GM03348 (cell line): ENCODE results near the gene PKIB.
"Not testable (repeated sequence)": the region's sequence is repeated elsewhere in the genome, so short reads cannot be mapped to it uniquely, and the experiment has no call there.

Experiments
- DNase-seq: peaks from one replicate; pipeline ENCODE4 v3.0.0; 2012; ENCODE audit warnings: low spot score

Gene PKIB, protein sequence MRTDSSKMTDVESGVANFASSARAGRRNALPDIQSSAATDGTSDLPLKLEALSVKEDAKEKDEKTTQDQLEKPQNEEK

DNA sequence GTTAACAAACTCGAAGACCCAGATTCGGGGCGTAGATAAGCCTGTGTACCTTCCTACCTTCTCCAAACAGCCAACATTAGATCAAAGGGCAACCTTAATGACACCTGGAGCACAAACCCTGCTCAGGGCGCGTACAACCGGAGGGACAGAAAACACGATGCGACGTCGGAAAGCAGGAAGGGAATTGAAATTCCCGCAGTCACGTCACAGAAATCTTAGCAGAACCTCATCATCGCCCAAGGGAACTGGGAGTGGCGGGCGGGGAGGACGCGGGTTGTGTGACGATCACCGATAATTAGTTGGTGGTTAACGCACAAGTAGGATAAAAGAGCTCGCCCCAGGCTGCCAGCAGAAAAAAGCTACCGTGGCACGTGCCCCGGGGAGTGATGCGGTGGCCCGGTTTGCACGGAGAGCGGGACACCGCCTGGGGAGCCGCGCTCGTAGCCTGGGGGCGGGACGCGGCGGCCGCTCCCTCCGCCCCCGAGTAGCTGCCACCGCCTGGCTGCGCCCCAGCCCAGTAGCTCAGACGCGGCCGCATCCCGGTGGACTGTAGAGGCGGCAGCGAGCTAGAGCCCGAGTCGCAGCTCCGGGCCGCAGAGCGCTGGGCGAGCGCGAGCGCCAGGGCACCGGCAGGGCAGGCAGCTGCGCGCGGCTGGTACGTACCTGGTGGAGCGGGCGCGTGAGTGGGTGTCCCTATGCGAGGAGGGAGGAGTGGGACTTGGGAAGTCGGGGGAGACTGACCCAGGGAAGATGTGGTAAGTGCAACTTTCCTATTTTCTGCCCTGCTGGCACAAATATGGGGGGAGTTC lies at the start of gene PKIB:
Gene PKIB (plus strand): TSS at position 525 of the 809 bp plus-strand sequence. CDS start 107,390 bp downstream, outside the sequence.
- DNase-seq: peak; percentile 87

DNA sequence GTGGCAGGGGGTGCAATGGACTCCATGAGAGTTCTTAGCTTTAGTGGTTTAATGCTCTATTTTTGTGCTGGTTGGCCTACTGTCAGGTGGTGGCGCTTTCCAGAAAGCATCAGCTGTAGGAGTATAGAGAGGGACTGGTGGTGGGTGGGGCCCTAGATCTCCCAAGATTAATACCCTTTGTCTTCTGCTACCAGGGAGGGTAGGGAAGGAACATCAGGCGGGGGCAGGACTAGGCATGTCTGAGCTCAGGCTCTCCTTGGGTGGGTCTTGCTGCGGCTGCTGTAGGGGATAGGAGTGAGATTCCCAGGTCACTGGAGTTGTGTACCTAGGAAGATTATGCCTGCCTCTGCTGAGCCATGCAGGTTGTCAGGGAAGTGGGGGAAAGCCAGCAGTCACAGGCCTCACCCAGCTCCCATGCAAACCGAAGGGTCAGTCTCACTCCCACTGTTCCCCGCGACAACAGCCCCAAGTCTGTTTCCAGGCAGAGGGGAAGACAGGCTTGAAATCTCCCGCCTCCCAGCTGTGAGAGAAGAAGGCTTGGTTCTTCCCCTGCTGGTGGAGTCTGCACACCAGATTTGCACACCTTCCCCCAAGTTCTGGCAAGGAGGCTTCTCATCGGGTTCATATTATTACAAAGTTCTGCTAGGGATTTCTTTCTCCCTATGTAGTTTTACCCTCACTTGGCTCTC lies 46.7 kb upstream of the PKIB start:
- DNase-seq: no peak

DNA sequence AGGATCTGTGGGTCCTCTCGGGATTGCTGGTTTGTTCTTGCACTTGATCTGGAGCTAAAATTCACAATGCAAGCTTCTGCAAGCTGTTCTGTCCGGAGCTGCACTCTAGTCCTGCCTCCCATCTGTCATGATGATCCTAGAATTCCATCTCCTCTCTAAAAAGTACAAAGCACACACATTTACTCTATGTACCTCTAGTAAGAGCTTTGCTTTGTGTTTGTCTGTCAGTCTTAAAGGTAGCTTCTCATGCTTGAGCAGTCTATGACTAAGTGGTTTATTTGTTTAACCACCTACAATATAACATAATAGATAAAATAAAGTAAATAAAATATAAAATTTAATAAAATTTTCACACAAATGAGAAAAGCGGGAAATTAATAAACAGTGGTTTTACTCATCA lies 46.0 kb upstream of the PKIB start:
- no peak for DNase-seq

DNA sequence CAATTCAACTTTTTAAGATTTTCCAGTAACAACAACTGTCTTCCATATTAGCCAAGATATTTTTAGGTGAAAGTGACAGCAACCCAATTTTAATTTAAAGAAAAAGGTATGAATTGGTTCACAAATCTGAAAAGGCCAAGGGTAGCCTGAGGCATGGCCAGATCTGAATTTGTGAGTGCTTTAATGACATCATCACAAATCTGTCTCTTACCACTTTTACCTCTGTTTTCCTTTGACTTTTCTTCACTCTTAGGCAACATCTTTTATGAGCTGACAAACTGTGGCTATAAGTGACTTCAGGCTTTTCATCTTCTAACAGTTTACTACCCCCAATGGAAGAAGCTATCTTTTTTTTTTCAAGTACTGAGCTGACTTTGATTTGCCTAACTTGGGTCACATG lies 44.5 kb upstream of the PKIB start:
- no peak for DNase-seq

DNA sequence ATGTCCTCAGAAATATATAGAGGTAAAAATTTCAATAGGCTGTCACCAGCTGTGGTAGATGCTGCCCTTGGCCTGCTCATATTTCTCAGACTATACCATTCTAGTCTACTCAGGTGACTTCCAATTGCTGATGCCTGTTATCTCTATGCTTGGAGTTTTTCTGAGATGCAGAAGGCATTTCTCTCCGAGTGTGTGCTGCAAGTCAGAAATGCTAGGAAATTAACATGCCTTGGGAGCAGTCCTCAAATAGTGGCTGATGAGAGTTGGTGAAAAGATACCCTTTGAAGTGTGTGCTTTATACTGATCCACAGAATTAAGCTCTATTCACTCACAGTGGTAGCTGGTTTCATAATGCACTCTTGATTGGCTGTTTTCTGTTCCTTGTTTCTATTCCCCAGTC lies 43.2 kb upstream of the PKIB start:
- DNase-seq: no peak

DNA sequence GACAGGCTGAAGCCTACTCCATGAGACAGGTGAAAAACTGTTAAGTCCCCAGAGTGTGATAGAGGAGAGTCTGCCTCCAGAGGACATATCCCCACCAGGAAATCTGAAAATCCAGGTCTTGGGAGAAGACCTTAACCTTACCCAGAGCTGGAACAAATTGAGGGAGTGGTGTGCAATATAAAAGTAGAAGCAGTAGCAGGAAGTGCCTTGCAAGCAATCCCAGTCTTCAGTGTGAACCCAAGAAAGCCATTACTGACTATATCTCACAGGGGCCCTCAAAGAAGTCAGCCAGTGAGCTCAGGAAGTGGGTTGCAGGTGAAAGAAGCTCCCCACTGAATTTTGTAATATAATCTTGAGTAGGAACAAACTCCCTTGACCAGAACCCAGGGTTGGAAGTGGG lies 41.9 kb upstream of the PKIB start:
- no peak for DNase-seq

DNA sequence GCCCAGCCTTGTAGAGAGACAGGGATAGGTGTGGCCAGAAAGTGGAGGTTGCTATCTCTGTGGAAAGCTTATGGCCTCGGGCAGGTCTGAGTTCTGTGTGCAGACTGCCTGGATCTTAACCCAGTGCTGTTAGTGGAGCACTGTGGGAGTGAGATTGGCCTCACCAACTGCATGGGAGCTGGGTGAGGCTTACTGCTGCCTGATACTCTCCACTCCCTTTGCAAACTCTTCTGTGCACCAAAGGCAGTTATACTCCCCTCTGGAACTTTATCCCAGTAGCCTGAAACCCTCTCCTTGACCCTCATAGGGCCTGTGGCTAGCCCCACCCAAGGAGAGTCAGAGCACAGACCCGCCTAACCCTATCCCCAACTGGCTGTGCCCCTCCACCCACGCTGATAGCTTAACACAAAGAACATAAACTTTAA lies 41.4 kb upstream of the PKIB start:
- DNase-seq: no peak

DNA sequence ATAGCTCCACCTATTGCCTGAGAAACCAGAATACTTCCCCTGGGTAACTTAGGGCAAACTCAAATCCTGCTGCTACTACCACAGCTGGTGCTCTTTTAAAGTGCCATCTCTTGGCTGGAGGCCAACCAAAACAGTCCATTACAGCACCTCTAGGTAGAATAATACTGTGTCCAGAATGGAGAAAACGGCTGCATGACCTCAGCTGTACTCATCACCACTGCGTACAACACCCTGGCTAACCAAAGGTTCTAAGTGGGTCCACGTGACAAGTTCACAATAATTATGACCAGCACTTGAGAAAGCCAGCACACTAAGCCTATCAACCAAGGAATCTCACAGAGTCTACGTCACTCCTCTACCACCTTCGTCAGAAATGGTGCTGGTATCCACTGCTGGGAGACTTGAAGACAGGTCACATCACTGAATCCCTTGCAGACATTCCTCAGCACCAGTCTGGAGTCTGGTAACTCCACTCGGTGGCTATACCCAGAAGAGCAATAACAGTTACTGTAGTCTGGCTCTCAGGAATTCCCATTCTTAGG lies 40.9 kb upstream of the PKIB start:
- DNase-seq: no peak

DNA sequence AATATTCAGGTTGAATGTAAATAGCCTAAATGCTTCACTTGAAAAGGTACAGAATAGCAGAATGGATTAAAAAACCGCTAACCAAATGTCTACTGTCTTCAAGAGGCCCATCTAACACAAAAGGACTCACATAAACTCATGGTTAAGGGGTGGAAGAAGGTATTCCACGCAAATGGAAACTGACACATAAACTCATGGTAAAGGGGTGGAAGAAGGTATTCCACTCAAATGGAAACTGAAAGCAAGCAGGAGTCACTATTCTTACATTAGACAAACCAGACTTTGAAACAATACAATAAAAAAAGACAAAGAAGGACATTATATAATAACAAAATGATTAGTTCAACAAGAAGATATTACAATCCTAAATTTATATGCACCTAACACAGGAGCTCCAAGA lies 38.3 kb upstream of the PKIB start:
- no peak for DNase-seq

DNA sequence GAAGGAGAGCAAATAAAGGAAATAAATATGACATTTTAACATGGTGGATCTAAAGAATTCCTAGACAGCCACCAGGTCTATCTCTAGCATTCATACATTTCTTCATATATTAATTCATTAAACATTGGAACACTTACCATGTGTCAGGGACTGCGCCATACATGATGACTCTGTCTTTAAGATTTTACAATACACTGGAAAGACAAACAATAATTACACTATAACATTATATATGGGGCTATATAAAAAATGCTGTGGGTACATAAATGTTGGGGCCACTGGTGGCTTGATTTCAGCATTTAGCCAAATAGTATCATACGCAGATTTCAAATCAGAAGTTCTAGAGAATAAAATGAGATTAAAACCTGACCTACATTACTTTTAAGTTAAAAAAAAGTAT lies 33.3 kb upstream of the PKIB start:
- DNase-seq: no peak

DNA sequence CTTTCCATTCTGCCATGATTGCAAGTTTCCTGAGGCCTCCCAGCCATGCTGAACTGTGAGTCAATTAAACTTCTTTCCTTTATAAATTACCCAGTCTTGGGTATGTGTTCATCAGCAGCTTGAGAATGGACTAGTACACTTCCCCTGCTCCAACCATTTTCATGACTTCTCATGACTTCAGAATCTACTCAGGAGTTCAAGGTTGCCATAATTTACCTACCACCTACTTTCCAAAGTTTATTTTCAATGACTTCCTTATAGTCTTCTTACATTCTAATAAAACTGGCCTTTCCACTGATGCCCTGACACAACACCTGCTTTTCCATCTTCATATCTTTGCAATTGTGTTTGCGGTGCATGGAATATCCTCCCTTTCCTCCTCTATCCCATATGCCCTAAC lies 31.2 kb upstream of the PKIB start:
- no peak for DNase-seq

DNA sequence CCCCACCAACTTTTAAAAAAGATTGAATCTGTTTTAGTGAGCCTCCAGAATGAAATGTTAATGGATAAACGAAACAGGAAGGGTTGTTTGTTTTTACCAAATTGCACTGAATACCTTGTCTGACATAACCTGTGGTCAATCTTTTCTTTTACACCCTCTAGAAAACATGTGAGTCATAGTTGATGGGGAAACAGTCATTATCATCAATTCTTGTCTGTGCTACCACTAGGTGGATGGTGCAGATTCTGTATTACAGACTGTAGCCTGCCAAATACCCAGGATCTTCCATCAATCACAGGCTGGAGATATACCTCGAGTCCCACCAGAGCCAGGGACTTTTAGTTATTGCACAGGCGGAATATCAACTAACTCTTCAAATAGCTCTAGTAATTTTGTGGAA lies 29.5 kb upstream of the PKIB start:
- DNase-seq: no peak

DNA sequence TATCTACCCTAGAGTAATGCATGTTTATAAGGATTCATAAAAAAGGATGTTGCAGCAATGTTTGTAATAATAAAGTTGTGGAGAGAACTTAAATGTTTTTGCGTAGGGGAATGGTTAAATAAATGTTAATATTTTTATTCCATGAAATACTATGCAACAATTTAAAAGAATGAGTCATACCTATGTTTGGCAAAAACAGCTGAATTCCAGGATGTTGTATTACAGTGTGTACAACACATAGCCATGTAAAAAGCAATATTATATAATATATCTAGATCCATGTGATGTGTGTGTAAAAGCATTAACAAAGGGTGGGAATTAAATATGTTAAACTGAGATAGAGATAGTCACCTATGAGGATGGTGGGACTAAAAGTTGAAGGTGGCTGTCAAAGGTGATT lies 21.1 kb upstream of the PKIB start:
- no peak for DNase-seq

DNA sequence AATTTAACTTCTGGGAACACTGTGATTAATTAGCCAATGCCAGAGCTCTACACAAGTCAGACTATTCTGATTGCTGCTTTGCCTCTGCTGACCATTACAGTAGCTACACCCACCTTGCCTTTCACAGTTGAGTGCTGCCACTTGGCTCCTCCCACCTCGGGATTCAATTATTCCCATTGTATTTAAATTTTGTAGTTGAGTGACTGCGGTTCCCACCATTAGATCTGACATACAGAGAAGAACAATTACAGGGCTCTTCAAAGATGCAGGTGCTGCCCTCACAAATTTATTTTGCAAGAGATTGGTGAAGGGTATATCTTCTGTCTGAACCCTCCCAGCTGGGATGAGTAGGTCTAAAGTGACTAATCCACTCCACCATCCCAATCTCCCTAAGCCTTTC lies 11.9 kb upstream of the PKIB start:
- not testable (repeated sequence) for DNase-seq

DNA sequence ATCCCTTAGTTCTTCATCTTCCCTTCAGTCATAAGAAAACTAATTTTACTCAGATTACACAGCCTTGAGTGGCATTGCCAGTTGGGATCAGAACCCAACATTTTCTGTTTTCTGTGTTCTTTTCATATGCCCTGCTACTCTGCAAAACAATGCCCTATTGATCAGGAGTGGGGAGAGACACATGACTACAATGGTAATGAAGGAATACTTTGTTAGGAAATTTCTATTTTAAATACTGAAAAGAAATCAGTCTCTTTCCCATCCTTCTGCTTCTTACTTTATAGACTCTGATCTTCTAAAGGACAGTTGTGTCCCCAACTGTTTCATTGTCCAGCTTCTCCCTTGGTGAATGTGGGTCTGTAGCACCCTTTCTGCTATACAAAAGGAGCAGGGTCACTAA lies 5.5 kb upstream of the PKIB start:
- DNase-seq: no peak

DNA sequence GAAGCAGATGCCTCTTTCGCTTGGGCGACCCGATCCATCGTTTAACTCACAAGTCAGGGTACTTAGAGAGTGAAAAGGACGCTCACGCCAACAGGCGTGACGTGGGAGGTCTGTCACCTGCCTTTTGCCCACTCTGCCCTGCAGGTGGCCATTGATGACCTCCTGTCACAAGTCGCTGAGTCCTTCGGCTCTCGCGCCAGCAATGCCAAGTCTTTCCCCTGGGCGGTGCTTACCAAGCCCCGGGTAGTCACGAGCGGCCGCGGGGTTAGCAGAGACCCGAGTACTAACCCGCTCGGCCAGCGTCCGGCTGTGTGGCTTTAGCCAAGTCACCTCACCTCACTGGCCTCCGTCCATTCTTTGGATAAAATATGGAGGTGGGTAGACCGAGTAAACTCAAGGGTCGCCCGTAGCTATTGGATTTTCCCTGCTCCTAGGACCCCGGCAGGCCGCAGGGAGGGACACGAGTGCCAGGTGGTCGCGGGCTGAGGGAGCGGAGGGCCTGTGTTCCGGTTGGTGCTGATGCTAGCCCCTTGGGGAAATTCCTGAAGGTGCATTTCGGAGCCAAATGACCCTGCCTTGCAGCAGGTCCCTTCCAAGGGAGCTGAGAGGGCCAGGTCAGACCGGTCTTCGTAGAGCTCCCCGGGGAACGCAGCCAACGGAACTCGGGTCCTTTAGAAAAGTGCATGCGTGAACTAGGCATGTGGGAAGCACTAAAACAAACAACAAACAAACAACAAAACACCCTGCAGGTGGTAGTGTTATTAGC lies 668 bp downstream of the PKIB start:
- peak; percentile 20 for DNase-seq

DNA sequence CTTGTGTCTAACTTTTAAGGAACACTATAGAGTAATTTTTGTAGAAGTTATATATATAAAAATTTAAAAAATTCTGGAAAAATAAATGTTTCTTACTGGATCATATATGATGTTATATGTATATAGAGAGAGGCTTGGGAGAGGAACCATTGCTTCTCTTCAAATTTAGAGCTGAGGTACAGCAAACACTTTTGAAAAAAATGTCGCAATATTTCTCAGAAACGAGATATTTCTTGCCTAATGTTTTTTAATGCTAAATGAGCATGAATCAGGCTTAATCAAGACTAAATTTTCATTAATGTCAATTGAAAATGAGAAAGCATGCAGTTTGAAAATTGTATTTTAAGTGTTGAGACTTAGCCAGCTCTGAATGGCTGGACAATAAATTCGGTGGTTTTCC lies 2.6 kb downstream of the PKIB start:
- DNase-seq: no peak

DNA sequence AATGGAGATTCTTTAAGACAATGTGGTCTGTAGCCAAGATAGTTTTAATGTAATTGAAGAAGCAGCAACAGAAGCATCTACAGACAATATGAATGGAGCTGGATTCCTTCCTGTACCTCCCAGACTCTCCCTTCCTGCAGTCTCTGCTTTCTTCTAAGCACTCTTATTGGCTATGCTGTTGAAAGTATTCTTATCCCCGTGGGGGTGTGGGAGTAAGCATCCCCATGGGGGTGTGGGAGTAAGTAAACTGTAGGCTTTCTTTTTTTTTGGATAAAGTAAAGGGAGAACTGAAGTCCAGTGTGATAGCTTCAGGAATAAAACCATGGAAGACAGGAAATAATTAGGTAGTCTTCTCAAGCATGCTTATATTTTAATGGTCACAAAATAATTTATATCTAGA lies 4.1 kb downstream of the PKIB start:
- no peak for DNase-seq

DNA sequence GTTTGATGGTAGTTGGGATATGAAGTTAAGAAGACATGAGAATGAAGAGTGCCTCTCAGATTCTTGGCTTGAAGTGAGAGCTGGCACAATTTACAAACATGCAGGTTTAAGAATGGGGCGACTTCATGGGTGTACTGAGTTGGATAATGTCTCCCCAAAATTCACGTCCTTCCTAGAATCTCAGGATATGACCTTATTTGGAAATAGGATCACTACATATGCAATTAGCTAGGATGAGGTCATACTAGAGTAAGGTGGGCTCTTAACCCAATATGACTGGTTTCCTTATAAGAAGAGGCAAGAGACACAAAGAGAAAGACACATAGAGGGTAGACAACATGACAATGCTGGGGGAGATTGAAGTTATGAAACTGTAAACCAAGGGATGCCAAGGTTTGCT lies 5.2 kb downstream of the PKIB start:
- DNase-seq: no peak

DNA sequence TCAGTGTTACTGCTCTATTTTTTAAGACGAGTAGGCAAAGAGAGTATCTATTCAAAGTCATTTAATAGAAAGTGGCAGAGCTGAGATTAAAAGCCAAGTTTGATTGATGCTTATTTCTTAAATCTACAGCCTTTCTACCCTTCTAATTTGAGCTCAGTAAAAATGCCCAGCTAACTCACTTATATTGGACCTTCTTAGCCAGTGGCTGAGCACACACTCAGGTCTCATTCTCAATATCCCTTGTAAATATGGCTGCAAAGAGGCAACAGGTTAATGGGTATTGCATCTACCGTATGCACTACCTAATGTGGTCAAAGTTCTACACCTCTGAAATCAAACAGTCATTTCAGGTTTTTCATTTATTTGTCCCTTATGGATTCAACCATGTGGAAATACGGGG lies 6.7 kb downstream of the PKIB start:
- no peak for DNase-seq

DNA sequence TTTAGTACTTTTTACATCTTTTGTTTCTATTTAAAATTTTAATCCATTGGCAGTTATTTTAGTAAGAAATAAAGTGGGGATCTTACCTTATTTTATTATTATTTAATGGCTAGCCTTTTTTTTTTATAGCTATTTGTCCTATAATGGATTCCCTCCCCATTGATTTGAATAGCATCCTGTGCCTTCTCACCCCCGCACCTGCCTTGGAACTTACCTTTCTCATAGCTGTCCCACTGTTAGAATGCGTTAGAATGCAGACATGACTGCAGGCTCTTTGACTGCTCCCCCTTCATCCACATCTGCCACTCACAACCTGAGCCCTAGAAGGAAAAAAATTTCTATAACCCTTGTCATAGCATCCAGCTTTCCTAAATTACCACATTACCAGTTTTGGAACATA lies 9.1 kb downstream of the PKIB start:
- DNase-seq: no peak

DNA sequence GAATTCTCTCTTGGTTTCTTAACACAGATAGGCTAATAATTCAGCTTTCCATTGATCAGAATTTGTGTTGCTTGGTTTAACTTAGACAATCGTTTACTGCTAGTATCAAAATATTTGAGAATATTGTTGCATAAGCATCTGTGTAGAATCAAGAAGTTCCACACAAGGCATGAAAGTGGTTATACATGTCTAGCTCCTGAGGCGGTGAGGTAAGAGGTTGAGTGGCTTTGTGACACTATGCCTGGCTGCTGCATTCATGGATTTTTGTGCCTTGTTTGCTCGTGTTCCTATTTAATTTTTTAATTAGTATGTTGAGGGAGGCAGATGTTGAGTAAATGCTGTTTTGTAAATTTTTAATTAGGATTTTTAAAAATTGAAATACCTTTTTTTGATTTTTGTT lies 10.2 kb downstream of the PKIB start:
- no peak for DNase-seq

DNA sequence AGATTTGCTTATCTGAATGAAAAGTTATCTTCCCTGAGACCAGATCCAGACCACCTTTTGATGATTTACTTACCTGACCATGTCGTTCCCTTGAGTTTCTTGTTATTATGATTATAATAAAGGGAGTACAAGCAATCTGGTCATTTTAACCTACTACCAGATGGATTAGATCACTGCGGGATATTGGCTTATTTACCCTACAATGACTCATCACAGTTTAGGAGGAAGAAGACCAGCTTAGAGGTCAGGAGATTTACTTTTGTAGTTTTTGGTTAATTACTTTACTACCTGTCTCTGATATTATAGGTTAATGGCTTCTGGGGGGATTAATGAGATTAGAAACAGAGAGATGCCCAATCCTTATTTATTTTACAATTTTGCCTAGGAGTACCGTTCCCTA lies 10.7 kb downstream of the PKIB start:
- no peak for DNase-seq
